Endothelial cell of umbilical vein (primary cell): ENCODE results near the gene HUNK. TPM values are rescaled to one million over a fixed set of nuclear protein-coding genes. Genes with fewer than 3 reads are reported as not detected.

Source experiments
- BruUV-seq: library from RNA; stranded (reverse); fragments of 400-500 nt; replicated peaks from 2 replicates; lab custom pipeline; 2021; lab: Mats Ljungman, UMichigan
- CTCF ChIA-PET: fragments of 300-600, 350-600 bp; sonication (Branson Sonifier 250); formaldehyde crosslinking; loops from one replicate; lab custom pipeline; 2021; ENCODE audit warnings: antibody characterized with exemption, inconsistent platforms; lab: Charles Lee
- POLR2A ChIA-PET: fragments of 300-600, 350-600 bp; sonication (Branson Sonifier 250); formaldehyde crosslinking; loops from one replicate; lab custom pipeline; 2021; ENCODE audit warnings: antibody characterized with exemption, inconsistent platforms; lab: Charles Lee
- DNase-seq: peaks from one replicate; pipeline ENCODE4 v3.0.0-alpha.2; 2011; ENCODE audit warnings: low read depth, low spot score
- FAIRE-seq: peaks from 2 replicates; lab custom pipeline; 2011; peaks lifted over from hg19 to GRCh38; lab: Jason Lieb, UNC
- H2AFZ ChIP-seq: 2 replicates; pipeline ENCODE4 v1.6.0; 2012; ENCODE audit warnings: low read depth, low read length, control low read depth, inconsistent platforms
- H3K27ac ChIP-seq: 2 replicates; pipeline ENCODE4 v1.5.1; 2011; ENCODE audit warnings: low read depth, mild to moderate bottlenecking, control low read depth, low read length, moderate library complexity; ENCODE audit not compliant: insufficient read depth
- H3K27me3 ChIP-seq, 2 experiments: 2 replicates each; pipeline versions ENCODE4 v1.6.0 to v1.6.1; 2011; ENCODE audit warnings: low read length in 2 of 2, mixed read lengths in 1 of 2; ENCODE audit not compliant: control insufficient read depth in 2 of 2, insufficient read depth in 2 of 2
- H3K36me3 ChIP-seq, 2 experiments: 2 replicates in 1 of 2; 3 replicates in 1 of 2; pipeline ENCODE4 v1.5.1; 2011; ENCODE audit warnings: low read length in 2 of 2, mild to moderate bottlenecking in 1 of 2, moderate library complexity in 1 of 2; ENCODE audit not compliant: control insufficient read depth in 2 of 2, insufficient read depth in 2 of 2; ENCODE audit errors: extremely low read depth in 1 of 2
- H3K4me1 ChIP-seq: 3 replicates; pipeline ENCODE4 v1.5.1; 2011; ENCODE audit warnings: mild to moderate bottlenecking, low read length; ENCODE audit not compliant: control insufficient read depth, insufficient read depth; ENCODE audit errors: extremely low read depth
- H3K4me2 ChIP-seq: 2 replicates; pipeline ENCODE4 v1.6.1; 2011; ENCODE audit warnings: low read length, control low read depth, mixed read lengths; ENCODE audit not compliant: insufficient read depth
- H3K4me3 ChIP-seq, 3 experiments: fragments of 200-600 bp in 1 of 3; sonication (generic), shearing (Covaris generic) in 1 of 3; replicated peaks in 1 of 3; 2 replicates each; pipeline ENCODE4 v1.5.1; 2011 to 2016; ENCODE audit warnings: control low read depth in 3 of 3, low read length in 3 of 3, mild to moderate bottlenecking in 2 of 3, inconsistent platforms in 1 of 3, low read depth in 1 of 3, moderate library complexity in 1 of 3; ENCODE audit not compliant: insufficient read depth in 1 of 3
- H3K79me2 ChIP-seq: 2 replicates; pipeline ENCODE4 v1.6.0; 2012; ENCODE audit warnings: low read length, inconsistent platforms; ENCODE audit not compliant: control insufficient read depth, insufficient read depth
- H3K9ac ChIP-seq: replicated peaks from 2 replicates; pipeline ENCODE3; 2011; ENCODE audit warnings: low read length, control low read depth; ENCODE audit not compliant: insufficient read depth; ENCODE audit errors: extremely low read depth
- H3K9me1 ChIP-seq: replicated peaks from 3 replicates; pipeline ENCODE4 v1.6.0; 2011; ENCODE audit warnings: mild to moderate bottlenecking, low read length; ENCODE audit not compliant: control insufficient read depth, insufficient read depth; ENCODE audit errors: extremely low read depth
- H3K9me3 ChIP-seq: replicated peaks from 2 replicates; pipeline ENCODE4 v1.5.1; 2012; ENCODE audit warnings: low read length, inconsistent platforms; ENCODE audit not compliant: control insufficient read depth, insufficient read depth
- H4K20me1 ChIP-seq: replicated peaks from 2 replicates; pipeline ENCODE3; 2011; ENCODE audit warnings: mild to moderate bottlenecking, low read length; ENCODE audit not compliant: control insufficient read depth, insufficient read depth; ENCODE audit errors: extremely low read depth
- CTCF ChIP-seq, 2 donors: IDR thresholded peaks; 1 replicate in 1 of 2; 2 replicates in 1 of 2; pipeline ENCODE4 v1.5.1; 2011; ENCODE audit warnings: low read length in 2 of 2, mild to moderate bottlenecking in 2 of 2, moderate library complexity in 2 of 2, control low read depth in 1 of 2, inconsistent platforms in 1 of 2, low read depth in 1 of 2; ENCODE audit not compliant: insufficient read depth in 1 of 2; ENCODE audit errors: extremely low read depth in 1 of 2
- EZH2 ChIP-seq: IDR thresholded peaks from 2 replicates; pipeline ENCODE4 v1.6.1; 2012; ENCODE audit warnings: borderline replicate concordance, low read depth, mild to moderate bottlenecking, moderate library complexity, low read length, inconsistent platforms; ENCODE audit not compliant: severe bottlenecking
- FOS ChIP-seq: IDR thresholded peaks from 2 replicates; pipeline ENCODE4 v1.6.1; 2011; ENCODE audit warnings: mild to moderate bottlenecking, low read length, moderate library complexity, borderline replicate concordance; ENCODE audit not compliant: insufficient read depth
- GATA2 ChIP-seq: IDR thresholded peaks from 2 replicates; pipeline ENCODE4 v1.7.0; 2011; ENCODE audit warnings: low read depth, mild to moderate bottlenecking, moderate library complexity, mixed read lengths, low read length; ENCODE audit not compliant: insufficient read length, insufficient read depth
- JUN ChIP-seq: IDR thresholded peaks from 2 replicates; pipeline ENCODE4 v1.6.1; 2011; ENCODE audit warnings: borderline replicate concordance, low read depth; ENCODE audit not compliant: insufficient read length, insufficient read depth
- MAX ChIP-seq: IDR thresholded peaks from 2 replicates; pipeline ENCODE4 v1.6.1; 2011; ENCODE audit not compliant: insufficient read depth, insufficient read length
- MYC ChIP-seq: IDR thresholded peaks from one replicate; pipeline ENCODE4 v1.6.1; 2011; ENCODE audit warnings: mild to moderate bottlenecking, low read depth, low read length
- POLR2A ChIP-seq: IDR thresholded peaks from 2 replicates; pipeline ENCODE4 v1.6.1; 2012; ENCODE audit warnings: low read depth, mild to moderate bottlenecking, control low read depth, low read length
- POLR2AphosphoS5 ChIP-seq: IDR thresholded peaks from 2 replicates; pipeline ENCODE4 v1.6.1; 2012; ENCODE audit warnings: low read depth, mild to moderate bottlenecking, control low read depth, low read length, moderate library complexity; ENCODE audit not compliant: insufficient read depth
- dilution Hi-C: fragments of 300-500 bp; cut with MboI; formaldehyde crosslinking; loops from one replicate; pipeline ENCODE4 v1.15.0; 2019; ENCODE audit warnings: low sequenced_read_pairs; ENCODE audit not compliant: extremely low pct_ligation_motif_present
- intact Hi-C: fragments of 100-400 bp; cut with micrococcal nuclease; formaldehyde crosslinking; loops from one replicate; pipeline ENCODE4 v1.10.0; 2022
- polyA plus RNA-seq, 4 experiments: library from polyadenylated mRNA; depleted of rRNA in 3 of 4; stranded (reverse) in 3 of 4; unstranded in 1 of 4; fragments of >200 nt; gene quantifications; 2 replicates each; pipeline versions ENCODE4 v1.2.1 to v1.2.3, GENCODE V29; 2011 to 2012; ENCODE audit warnings: missing spikeins in 1 of 4
- total RNA-seq: library from RNA; stranded (reverse); gene quantifications from 2 replicates; pipeline ENCODE4 v1.2.3, GENCODE V29; 2021

The HUNK gene
- total and polyA plus RNA-seq, 2 donors (not counting 3 experiments of a cell fraction or from before 2014, with no cell fraction given): not detected

- POLR2A ChIA-PET: no interaction called here
- no peak for FAIRE-seq
- H3K36me3 ChIP-seq: no peaks in the 10 kb centered on the region
- dilution Hi-C loops (no loop called here), intact Hi-C loops (no loop called here)
- H3K4me3 ChIP-seq: no peak overlapping the region
- no peaks in the 10 kb centered on the region for H3K9me1 ChIP-seq
- H3K9me3 ChIP-seq: no peaks in the 10 kb centered on the region
- peaks cover 5% of the 10 kb centered on the region for H3K4me1 ChIP-seq
- H3K27me3 ChIP-seq: peaks cover 13 to 21% of the 10 kb centered on the region in 2 experiments
- no peak overlapping the region for H2AFZ ChIP-seq
- H3K9ac ChIP-seq: no peak overlapping the region
- no peak for DNase-seq
- TF ChIP-seq POLR2AphosphoS5 (no peak), GATA2 (no peak), MAX (no peak), POLR2A (no peak), FOS (no peak), JUN (no peak), EZH2 (no peak), CTCF (IDR thresholded peaks at IDR 0.05; ENCODE audit: extremely low read depth in 1 of 2, insufficient read depth in 1 of 2, low read depth in 1 of 2, low read length in 2 of 2) (no peak), MYC (no peak)
- H4K20me1 ChIP-seq: no peaks in the 10 kb centered on the region
- no peak overlapping the region for H3K4me2 ChIP-seq
- CTCF ChIA-PET: interaction anchor here (1.7 kb wide), 1 partner anchor 12 kb away, joined by 5 read pairs; no protein-coding TSS in a partner anchor
- no TSS peak for BruUV-seq
- no peak overlapping the region for H3K27ac ChIP-seq
- no peaks in the 10 kb centered on the region for H3K79me2 ChIP-seq
Measured at GRCh38 chr21:31877463-31877957, 4.7 kb downstream of the HUNK start.
